BJ (cell line): ENCODE data around the gene C16orf87. TPM values are rescaled to one million over a fixed set of nuclear protein-coding genes. Genes with fewer than 3 reads are reported as not detected.
"Not testable (repeated sequence)": the region's sequence is repeated elsewhere in the genome, so short reads cannot be mapped to it uniquely, and the experiment has no call there.

Source experiments
- CTCF ChIA-PET: fragments of 350-600 bp; formaldehyde crosslinking; extraction: SDS; loops from one replicate; lab custom pipeline; 2021; ENCODE audit warnings: antibody characterized with exemption, inconsistent platforms; lab: Yijun Ruan, JAX
- POLR2A ChIA-PET: fragments of 300-600 bp; sonication (Branson Sonifier 250); formaldehyde crosslinking; extraction: SDS; loops from one replicate; lab custom pipeline; 2021; ENCODE audit warnings: antibody characterized with exemption; lab: Charles Lee
- DNase-seq: peaks from one replicate; pipeline ENCODE4 v3.0.0-alpha.2; 2011; ENCODE audit warnings: low read depth
- H3K27me3 ChIP-seq: 2 replicates; pipeline ENCODE4 v1.6.0; 2011; ENCODE audit warnings: low read length; ENCODE audit not compliant: control insufficient read depth, insufficient read depth
- H3K36me3 ChIP-seq: 2 replicates; pipeline ENCODE4 v1.5.1; 2011; ENCODE audit warnings: low read length; ENCODE audit not compliant: control insufficient read depth, insufficient read depth
- H3K4me3 ChIP-seq: 2 replicates; pipeline ENCODE4 v1.5.1; 2011; ENCODE audit warnings: low read depth, mild to moderate bottlenecking, control low read depth, low read length
- CTCF ChIP-seq: IDR thresholded peaks from 2 replicates; pipeline ENCODE4 v1.5.1; 2011; ENCODE audit warnings: low read depth, mild to moderate bottlenecking, control low read depth, inconsistent platforms, low read length, moderate library complexity; ENCODE audit not compliant: insufficient read depth
- polyA minus RNA-seq: library from RNA; depleted of rRNA, polyadenylated mRNA; stranded (reverse); fragments of >200 nt; gene quantifications from 2 replicates; pipeline ENCODE4 v1.2.3, GENCODE V29; 2011; rRNA and poly(A)+ RNA removed
- polyA plus RNA-seq: library from polyadenylated mRNA; depleted of rRNA; stranded (reverse); fragments of >200 nt; gene quantifications from 2 replicates; pipeline ENCODE4 v1.2.3, GENCODE V29; 2011; rRNA removed

Gene C16orf87
- polyA plus RNA-seq, result 2.1 and 5.8 TPM in 2 replicates
- 2.8 and 2.9 TPM in 2 replicates for polyA minus RNA-seq

GRCh38 chr16:46830902-46831647 is at the start of gene C16orf87:
TSS of gene C16orf87 (minus strand) at chr16:46831180. CDS start at chr16:46831149, 31 bp downstream.
- no peak for TF ChIP-seq CTCF
- peak within 1 kb of the TSS; percentile 77 for H3K4me3 ChIP-seq
- ChIA-PET CTCF (interaction anchor here (0.6 to 3.5 kb wide), 3 partner anchors 13 to 22 kb away, joined by 3 to 9 read pairs (median 3); no protein-coding TSS in a partner anchor), POLR2A (no interaction called here)
- H3K27me3 ChIP-seq, result no peaks in the 10 kb centered on the region; the same call in 1 of the 2 replicates
- DNase-seq, result peak; percentile 54
- H3K36me3 ChIP-seq, result no peaks in the 10 kb centered on the region

- Histone ChIP-seq H3K4me3 (no peak overlapping the region), H3K27me3 (peaks cover 4% of the 10 kb centered on the region; the same call in 1 of the 2 replicates), H3K36me3 (no peaks in the 10 kb centered on the region)
- no peak for DNase-seq
- CTCF ChIA-PET, result interaction anchor here (1.1 to 2.3 kb wide), 3 partner anchors 14 to 33 kb away, joined by 4 to 5 read pairs (median 5); no protein-coding TSS in a partner anchor
- no peak for TF ChIP-seq CTCF
- POLR2A ChIA-PET, result no interaction called here
Measured at GRCh38 chr16:46875243-46875642, 44.3 kb upstream of the C16orf87 start.

- H3K27me3 ChIP-seq, result 0 out of 2 replicates have a peak, but pooled peaks cover 2% of the 10 kb centered on the region
- ChIA-PET POLR2A (no interaction called here), CTCF (interaction anchor here (1.1 kb wide), 2 partner anchors 10 to 165 kb away, joined by 3 read pairs; no protein-coding TSS in a partner anchor)
Measured at GRCh38 chr16:46873201-46873600, 42.2 kb upstream of the C16orf87 start.

GRCh38 chr16:46871597-46871996 is 40.6 kb upstream of the C16orf87 start:
- no peaks in the 10 kb centered on the region for H3K36me3 ChIP-seq
- DNase-seq, result no peak
- CTCF ChIA-PET, result interaction anchor here (0.6 kb wide), 1 partner anchor 32 kb away, joined by 6 read pairs; no protein-coding TSS in a partner anchor
- no peak overlapping the region for H3K4me3 ChIP-seq
- TF ChIP-seq CTCF, result no peak
- POLR2A ChIA-PET, result no interaction called here
- H3K27me3 ChIP-seq, result 0 out of 2 replicates have a peak, but pooled peaks cover 2% of the 10 kb centered on the region

More at GRCh38 chr16:46873201-46873600, 42.2 kb upstream of the C16orf87 start:
- Histone ChIP-seq H3K36me3 (no peaks in the 10 kb centered on the region), H3K4me3 (no peak overlapping the region)
- no peak for TF ChIP-seq CTCF
- no peak for DNase-seq

GRCh38 chr16:46868891-46869290 is 37.9 kb upstream of the C16orf87 start:
- CTCF ChIA-PET, H3K27me3 ChIP-seq, H3K36me3 ChIP-seq, H3K4me3 ChIP-seq, DNase-seq, POLR2A ChIA-PET: not testable (repeated sequence)

- DNase-seq, H3K27me3 ChIP-seq, POLR2A ChIA-PET, H3K36me3 ChIP-seq, H3K4me3 ChIP-seq: not testable (repeated sequence)
- CTCF ChIA-PET, result interaction anchor here (1.2 kb wide), 1 partner anchor 10 kb away, joined by 6 read pairs; no protein-coding TSS in a partner anchor
Measured at GRCh38 chr16:46867486-46867885, 36.5 kb upstream of the C16orf87 start.
